ENCODE measurements around the gene LEF1.

The LEF1 gene

GRCh38 chr4:108107729-108108382 lies 60.9 kb downstream of the LEF1 start:
- no peak for DNase-seq

- DNase-seq, result no peak
Measured at GRCh38 chr4:108107101-108107500, 61.6 kb downstream of the LEF1 start.

DNA sequence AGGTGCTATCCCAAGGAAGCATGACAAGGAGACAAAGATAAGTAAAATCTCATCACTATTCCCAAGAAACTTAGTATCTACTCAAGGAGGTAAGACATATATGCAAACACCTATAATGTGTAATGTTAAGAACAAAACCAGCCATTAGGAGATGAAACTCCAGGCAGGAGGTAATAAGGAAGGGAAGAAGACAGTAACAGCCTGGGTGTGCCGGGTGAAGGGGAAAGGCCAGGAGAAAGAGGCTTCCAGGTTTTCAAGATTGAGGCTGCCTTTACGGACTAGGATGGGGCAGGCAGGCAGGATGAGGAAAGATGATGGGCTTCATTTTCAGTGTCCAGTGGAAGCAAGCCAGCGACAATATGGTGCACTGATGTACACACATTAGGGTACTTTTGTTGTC lies 62.5 kb downstream of the LEF1 start:
- no peak for DNase-seq

DNA sequence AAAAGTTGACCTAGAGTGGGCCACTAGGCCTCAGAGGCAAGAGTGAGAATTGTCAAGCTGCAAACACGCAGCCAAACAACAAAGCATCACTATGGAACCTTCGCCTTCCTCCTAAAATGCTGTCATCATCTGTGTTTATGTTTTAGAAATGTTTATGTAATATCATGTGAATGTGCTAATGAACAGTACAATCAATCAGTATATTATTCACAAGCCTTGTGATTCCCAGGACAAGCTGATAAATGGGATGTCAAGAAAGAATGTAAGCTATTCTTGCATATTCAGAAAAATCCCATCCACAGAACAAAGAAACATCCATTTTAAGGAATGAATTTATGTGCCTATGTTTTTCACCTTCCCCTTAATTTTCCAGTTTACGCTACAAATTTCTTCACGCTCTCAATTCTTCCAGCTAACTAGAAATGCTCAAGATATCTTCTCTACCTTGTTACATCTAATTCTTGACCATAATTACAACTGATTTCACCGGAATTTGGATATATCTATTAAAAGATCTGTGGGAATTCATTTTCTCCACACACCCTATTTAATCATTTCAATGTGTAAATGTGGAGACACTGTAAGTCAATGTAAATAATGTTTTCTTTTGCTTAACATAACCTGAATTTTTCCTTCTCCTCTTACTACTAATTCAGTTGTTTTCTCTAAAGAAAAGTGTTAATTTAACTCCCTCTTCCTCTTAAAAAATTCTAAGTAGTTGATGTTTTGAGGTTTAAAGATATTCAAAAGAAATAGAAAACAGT lies 65.5 kb downstream of the LEF1 start:
- DNase-seq, result no peak

DNA sequence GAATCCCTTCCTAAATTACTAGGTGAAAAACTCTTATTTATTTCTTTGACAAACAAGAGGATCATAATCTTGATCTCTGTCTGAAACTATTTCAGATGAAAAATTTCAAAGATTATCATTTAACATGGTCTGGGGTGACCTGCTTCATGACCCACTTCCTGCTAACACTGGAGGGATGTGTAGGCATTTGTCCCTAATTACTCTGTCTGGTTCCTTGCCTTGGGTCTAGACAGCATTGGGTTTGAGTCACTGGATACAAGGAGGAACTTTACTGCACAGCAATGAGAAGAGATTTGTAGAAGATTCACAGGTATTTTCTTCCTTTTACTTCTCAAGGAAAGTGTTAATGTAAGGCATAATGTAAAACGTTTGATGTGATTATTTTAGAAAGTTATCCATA lies 67.9 kb downstream of the LEF1 start:
- no peak for DNase-seq

DNA sequence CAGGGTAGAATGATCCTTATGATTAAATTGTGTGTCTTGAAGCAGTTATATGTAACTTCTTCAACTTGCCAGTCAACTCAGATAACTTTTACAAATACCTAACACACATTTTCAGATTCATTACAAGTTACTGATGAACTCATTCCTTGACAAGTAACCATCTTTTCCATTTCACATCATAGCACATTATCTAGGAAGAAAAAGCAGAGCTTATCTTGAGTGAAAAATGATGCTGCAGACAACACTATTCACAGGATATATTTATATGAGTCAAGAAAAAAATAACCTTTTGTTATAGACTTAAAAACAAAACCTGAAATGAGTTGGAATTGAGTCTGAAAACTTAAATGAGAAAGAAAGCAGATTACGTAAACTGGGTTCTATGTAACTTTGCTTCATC lies 68.9 kb downstream of the LEF1 start:
- no peak for DNase-seq

- no peak for DNase-seq
Measured at GRCh38 chr4:108097990-108098553, 70.7 kb downstream of the LEF1 start.

DNA sequence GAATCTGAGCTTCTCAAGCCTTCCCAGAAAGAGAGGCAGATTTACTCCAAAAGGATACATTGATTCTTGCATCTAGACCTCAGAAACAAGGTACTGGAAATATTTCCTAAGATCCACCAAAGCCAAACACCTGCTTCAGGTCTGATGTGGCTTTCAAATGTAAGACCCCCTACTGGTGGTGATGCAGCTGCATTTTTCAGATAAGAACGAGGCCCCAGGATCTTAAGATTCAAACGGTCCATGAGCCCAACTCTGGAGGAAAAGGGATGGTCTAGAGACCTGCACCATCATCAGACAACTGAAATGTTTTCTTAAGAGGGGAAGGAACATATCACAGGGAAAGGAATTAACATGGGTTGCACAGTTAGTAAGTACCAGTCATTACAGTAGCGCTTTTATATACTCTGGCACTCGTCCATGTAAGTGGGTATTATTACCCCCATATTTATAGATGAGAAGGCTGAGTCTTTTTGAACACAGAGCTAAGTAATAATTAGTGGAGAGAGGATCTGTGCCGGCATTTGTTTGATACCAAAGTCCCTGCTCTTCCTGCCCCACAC lies 73.7 kb downstream of the LEF1 start:
- no peak for DNase-seq

DNA sequence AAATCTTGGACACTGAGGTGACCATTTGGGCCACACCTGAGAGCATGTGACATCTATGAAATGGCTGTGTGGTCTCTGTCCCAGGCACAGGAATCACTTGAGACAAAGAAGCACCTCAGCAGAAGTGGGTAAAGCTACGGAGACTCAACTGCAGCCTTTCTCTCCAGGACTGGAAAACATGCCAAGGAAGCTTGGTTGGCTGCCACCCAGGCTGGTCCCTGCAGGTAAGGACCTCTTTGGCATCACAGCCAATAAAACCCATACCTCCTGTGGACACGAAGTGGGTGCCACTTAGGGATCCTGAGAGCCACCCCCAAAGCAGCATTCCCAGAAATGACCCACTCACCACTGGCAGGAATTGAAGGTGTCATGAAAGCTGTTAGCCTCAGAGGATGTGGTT lies 74.6 kb downstream of the LEF1 start:
- no peak for DNase-seq

DNA sequence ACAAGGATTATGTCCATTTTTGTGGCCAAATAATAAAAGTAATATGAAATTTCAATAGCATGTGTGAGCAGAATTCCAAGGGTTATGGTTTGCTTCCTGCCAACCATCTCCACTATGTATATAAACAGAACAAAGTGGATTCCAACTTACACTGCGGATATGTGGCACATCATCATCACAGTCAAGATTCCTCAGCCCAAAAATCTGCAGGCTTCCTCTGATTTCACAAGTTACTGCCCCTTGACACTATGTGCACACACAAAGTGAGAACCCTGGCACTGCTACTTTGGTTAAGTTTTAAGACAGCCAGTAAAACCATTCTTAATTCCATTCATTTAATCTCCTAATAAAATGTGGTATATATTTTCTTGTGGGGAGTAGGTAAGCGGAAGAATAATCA lies 76.4 kb downstream of the LEF1 start:
- no peak for DNase-seq

GRCh38 chr4:108087293-108087967 lies 81.3 kb downstream of the LEF1 start:
- DNase-seq, result no peak

DNA sequence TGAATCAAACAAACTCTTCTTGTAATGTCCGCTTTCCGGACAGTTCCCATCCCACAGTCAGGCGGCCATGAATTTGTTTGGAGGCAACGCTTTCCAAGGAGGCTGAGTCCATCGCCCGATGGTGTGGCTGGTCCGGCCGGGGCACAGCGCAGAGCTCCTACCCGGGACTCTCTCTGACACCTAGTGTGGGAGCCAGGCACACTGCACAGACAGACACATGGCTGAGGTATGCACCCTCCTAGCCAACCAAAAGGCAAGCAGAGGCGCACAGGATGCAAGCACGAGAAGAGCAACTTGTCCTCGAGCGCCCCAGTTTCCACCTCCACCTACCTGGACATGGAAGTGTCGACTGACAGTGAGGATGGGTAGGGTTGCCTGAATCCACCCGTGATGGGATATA lies 87.5 kb downstream of the LEF1 start:
- no peak for DNase-seq

DNA sequence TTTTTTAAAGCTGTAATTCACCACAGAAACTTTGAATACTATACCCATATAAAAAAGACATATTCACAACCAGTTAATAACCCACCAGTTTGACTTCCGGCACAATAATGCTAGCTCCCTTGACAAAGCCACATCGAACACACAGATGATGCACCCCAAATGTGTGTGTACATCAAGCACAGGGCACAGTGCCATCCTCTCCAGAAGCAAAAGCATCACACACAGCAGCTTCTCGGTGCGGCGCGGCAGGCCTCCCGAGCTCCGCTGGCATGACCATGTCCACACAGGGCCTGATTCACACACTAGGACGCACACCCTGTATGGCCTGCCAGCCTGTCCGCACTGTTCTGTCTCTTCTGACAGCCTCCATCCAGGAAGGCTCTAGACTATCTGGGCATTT lies 88.0 kb downstream of the LEF1 start:
- DNase-seq, result no peak

DNA sequence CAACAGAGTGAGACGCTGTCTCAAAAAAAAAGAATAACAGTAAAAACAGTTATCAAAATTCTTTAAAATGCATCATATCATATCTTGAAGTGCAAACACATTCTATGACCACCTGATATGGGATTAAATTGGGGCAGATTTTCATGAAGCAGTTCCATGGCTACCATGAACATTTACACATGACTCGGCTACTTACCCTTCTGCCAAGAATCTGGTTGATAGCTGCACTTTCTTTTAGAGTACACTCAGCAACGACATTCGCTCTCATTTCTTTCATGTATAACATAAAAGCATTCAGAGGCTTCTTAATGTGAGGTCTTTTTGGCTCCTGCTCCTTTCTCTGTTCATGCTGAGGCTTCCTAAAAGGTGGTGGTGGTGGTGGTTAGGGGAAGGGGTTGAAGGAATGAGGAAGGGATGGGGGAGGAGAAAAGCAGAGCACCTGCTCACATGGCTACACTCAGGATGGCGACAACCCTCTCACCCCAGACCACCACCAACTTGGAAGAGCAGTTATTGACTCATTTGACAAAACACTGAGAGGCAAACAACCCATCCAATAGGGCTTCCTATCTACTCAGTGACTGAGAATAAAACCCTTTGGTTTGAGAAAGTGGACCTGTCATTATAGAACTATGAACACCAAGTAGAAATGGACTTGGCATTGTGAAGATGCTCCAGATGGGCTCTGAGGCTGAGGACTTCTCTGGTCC lies 90.6 kb downstream of the LEF1 start:
- DNase-seq, result no peak

GRCh38 chr4:108072300-108072699 lies 96.4 kb downstream of the LEF1 start:
- DNase-seq, result no peak

DNA sequence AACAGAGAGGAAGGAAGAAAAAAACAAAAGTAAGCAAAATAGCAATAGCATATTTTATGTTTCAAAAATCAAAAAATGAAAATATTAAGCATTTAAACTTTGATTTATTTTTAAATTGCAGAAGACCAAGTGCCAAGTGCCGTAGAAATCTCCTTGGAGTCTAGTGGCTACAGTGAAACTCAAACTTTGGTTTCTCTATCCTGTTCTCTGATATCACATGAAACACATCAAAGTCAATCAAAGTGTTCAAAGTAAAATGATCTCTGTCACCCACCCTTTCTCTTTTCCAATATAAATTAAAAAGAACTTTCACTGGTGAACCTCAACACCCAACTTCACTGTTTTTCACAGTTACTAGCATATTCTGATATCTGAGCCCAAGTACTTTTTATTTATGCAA lies 98.0 kb downstream of the LEF1 start:
- DNase-seq, result no peak

GRCh38 chr4:108068442-108068841 lies 100.3 kb downstream of the LEF1 start:
- no peak for DNase-seq

DNA sequence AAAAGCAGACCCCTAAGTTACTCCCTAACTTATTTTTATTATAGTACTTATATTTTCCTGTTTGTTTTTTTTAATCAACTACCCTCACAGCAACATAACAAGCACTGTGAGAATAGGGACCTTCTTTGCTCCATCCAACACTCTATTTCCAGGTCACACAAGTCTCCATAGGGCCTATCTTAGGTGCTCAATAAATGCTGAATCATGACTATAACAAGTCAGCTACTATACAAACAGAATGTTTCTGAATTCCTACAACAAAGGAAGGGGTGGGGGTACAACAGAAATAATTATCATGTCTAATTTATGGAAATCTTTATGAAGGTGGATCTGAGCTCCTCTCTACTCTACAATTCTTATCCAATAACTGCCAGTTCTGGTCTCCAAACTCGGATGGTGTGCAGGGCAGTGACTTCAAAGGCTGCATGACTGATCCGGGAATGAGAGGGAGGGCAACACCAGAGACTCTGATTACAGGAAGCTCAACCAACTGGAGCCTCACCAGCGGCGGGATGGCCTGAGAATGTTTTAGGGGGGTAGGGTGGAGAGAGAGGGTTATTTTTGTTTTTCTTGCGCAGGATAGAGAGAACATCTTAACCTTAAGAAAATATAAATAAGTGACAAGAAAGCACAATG lies 107.9 kb downstream of the LEF1 start:
- DNase-seq, result no peak

DNA sequence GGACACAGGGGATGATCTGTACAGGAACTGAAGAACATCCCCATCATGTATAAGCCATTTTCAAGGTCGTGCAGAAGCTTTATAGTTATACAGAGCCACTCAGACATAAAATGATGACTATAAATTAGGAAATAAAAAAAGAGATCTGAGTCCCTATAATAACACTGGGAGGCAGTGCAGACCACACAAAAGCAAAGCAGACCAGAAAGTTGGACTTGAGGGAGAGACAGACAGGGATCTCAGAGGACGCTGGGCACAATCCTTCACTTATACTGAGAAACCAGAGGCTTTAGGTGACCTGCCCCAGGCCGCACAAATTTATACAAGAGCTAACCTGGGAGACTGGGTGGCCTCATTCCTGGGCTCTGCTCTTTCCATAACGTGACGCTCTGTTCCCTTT lies 108.6 kb downstream of the LEF1 start:
- DNase-seq, result no peak

GRCh38 chr4:108058685-108059440 lies 109.9 kb downstream of the LEF1 start:
- DNase-seq, result no peak

DNA sequence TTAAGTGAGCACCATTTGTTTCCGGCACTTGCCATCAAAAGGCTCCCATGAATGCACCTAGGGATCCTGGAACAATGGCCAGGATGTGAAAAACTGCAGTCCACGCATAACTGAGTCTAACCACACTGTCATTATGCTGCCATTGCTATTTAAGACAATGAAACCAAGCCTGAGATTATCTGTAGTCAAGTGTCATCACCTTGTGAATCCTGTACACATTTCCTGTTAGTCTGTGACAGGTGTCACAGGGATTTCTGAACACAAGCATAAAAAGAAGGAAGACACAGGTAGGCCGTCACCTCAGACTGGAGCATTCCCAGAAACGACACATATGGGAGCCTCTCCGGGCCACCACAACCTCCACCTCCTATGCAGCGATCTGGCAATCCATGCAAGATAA lies 112.3 kb downstream of the LEF1 start:
- DNase-seq, result no peak

GRCh38 chr4:108055787-108056186 lies 112.9 kb downstream of the LEF1 start:
- DNase-seq, result no peak

Measured in cerebellar nuclear complex (tissue), 1 donor.